Spleen (tissue), 11 donors: Measurements from ENCODE around the gene ANXA11. TPM values are rescaled to one million over a fixed set of nuclear protein-coding genes. Genes with fewer than 3 reads are reported as not detected.
A peak's percentile ranks its signal among the peaks of the same experiment; 100 is the strongest.

Experiments
- DNase-seq: peaks from one replicate; pipeline ENCODE4 v3.0.0-alpha.2; 2020
- H3K27ac ChIP-seq, 8 donors: fragments of 200-600 bp; sonication (generic) in 7 of 8; 1 replicate in 4 of 8; 2 replicates in 4 of 8; pipeline versions ENCODE4 v1.5.0 to v1.8.0; 2016 to 2021; ENCODE audit warnings: inconsistent platforms in 4 of 8, mild to moderate bottlenecking in 4 of 8, moderate library complexity in 1 of 8
- H3K27me3 ChIP-seq, 7 donors: fragments of 200-600 bp; sonication (generic) in 6 of 7; replicated peaks in 1 of 7; 1 replicate in 4 of 7; 2 replicates in 3 of 7; pipeline versions ENCODE4 v1.5.0 to v1.8.0; 2016 to 2021; ENCODE audit warnings: inconsistent platforms in 3 of 7, mild to moderate bottlenecking in 1 of 7
- H3K36me3 ChIP-seq, 6 donors: fragments of 200-600 bp; sonication (generic) in 5 of 6; 1 replicate in 4 of 6; 2 replicates in 2 of 6; pipeline versions ENCODE4 v1.5.0 to v1.8.0; 2016 to 2021; ENCODE audit warnings: inconsistent platforms in 2 of 6
- H3K4me1 ChIP-seq, 6 donors: fragments of 200-600 bp; sonication (generic) in 5 of 6; 1 replicate in 3 of 6; 2 replicates in 3 of 6; pipeline versions ENCODE4 v1.5.0 to v1.8.0; 2016 to 2021; ENCODE audit warnings: inconsistent platforms in 3 of 6
- H3K4me3 ChIP-seq, 8 donors: fragments of 200-600 bp; sonication (generic) in 7 of 8; 1 replicate in 4 of 8; 2 replicates in 4 of 8; pipeline versions ENCODE4 v1.5.0 to v1.8.0; 2016 to 2021; ENCODE audit warnings: inconsistent platforms in 4 of 8, mild to moderate bottlenecking in 4 of 8, moderate library complexity in 2 of 8
- H3K9me3 ChIP-seq, 8 donors: fragments of 200-600 bp; sonication (generic) in 7 of 8; 1 replicate in 4 of 8; 2 replicates in 4 of 8; pipeline versions ENCODE4 v1.5.0 to v1.8.0; 2016 to 2021; ENCODE audit warnings: inconsistent platforms in 4 of 8
- POLR2A ChIP-seq, 3 donors: fragments of 450-650 bp; IDR thresholded peaks; one replicate each; pipeline ENCODE4 v1.5.1; 2017; ENCODE audit warnings: antibody characterized with exemption in 3 of 3, mild to moderate bottlenecking in 1 of 3
- POLR2AphosphoS5 ChIP-seq, 3 donors: sonication (generic); formaldehyde crosslinking; IDR thresholded peaks; one replicate each; pipeline ENCODE4 v1.5.1; 2017; ENCODE audit warnings: antibody characterized with exemption in 3 of 3
- WGBS, 5 donors: extraction: QIAGEN DNeasy Blood & Tissue Kit in 3 of 5; methylation state at CpG; one replicate each; pipeline versions ENCODE4 v1.1.5 to v1.1.7; 2013 to 2018; 5-methylcytosine and 5-hydroxymethylcytosine counted together
- intact Hi-C: fragments of 100-400 bp; cut with DNase I; formaldehyde crosslinking; loops from one replicate; pipeline ENCODE4 v1.15.0; 2023; ENCODE audit warnings: low total_unique reads
- polyA plus RNA-seq, 3 donors: library from polyadenylated mRNA; stranded (reverse); fragments of 200-250 nt; gene quantifications; one replicate each; pipeline ENCODE4 v1.2.1, GENCODE V29; 2013
- total RNA-seq, 7 donors: library from RNA; depleted of rRNA in 3 of 7; stranded (reverse); fragments of >200 nt in 3 of 7; fragmentation: NEBNext Ultra II Directional in 4 of 7; extraction: Animal tissue kit (Norgen Biotek cat#: 25700) in 4 of 7; gene quantifications; one replicate each; pipeline versions ENCODE4 v1.1.0 to v1.2.1, GENCODE V29; 2016 to 2021
- TF ChIP-seq, protein P1 (sequence below), 11 experiments: fragments of 200-600 bp in 7 of 11; fragments of 450-650 bp in 4 of 11; sonication (generic) in 4 of 11; IDR thresholded peaks in 8 of 11; conservative IDR thresholded peaks in 3 of 11; 1 replicate in 7 of 11; 2 replicates in 4 of 11; pipeline versions ENCODE4 v1.4.0 to v1.8.0; 2016 to 2021; ENCODE audit warnings: antibody characterized with exemption in 11 of 11, inconsistent platforms in 4 of 11, mild to moderate bottlenecking in 1 of 11
- donor health status: healthy with polysubstance abuse.
- donor health status: DM: no; HTN: no; CAD: no; lungs with moderate emphysema.
- donor health status: DM: no; HTN: no; CAD: no.
- donor health status: Bipolar disorder and iron deficiency.
- donor health status: healthy.
- donor health status: DM: no; HTN: no; CAD: no.
- donor health status: DM: yes; HTN: yes; CAD: no.

The ANXA11 gene
- total and polyA plus RNA-seq, 10 donors = 89.9 to 201 (median 132) TPM

DNA sequence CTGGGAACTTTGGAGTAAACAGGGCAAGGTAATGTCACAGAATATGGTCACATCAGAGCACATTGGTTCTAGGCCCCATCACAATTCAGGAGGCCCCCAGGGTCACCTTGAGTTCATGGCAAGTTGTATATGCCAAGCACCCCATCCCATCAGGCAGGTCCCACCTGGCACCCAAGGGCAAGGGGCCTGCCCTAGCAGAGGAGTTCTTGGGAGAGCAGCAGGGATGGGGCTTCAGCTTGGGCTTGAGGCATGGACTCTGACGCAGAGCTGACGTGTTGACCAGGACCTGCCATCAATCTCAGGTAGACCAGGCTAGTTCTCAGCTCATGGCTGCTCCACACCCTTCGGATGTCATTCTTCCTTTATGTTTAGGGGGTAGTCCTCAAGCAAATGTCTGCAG is 51.9 kb downstream of the ANXA11 start:
- WGBS, 5 donors = 50 to 96% (median 80%) methylated on average over 2 to 3 of the region's 3 CpGs
- peaks cover 0 to 21% (median 6%) of the 10 kb centered on the region in 6 donors for H3K4me1 ChIP-seq
- intact Hi-C loops = no loop called here

DNA sequence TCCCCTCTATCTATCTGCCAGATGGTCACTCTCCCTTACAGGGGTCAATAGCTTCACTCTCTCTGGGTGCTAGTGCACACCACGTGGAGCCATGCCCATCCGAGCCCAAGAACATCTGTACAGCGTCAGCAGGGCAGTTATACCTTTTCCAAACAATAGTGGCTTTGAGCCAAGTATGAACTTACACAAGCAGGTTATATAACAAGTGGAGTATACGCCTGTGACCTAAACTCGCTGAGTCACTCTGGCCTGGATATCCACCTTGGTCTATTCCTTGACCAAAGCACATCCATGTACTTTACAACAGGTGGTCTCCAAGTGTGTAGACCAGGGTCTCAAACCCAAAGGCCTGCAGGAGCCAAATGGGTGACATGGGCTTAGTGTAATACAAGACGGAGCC is 52.5 kb downstream of the ANXA11 start:
- H3K4me1 ChIP-seq = peaks cover 0 to 14% (median 3%) of the 10 kb centered on the region in 6 donors
- peaks cover 0 to 100% (median 59%) of the 10 kb centered on the region in 6 donors for H3K36me3 ChIP-seq
- no peaks in the 10 kb centered on the region for H3K27me3 ChIP-seq
- H3K9me3 ChIP-seq = peaks cover 0 to 17% (median 8%) of the 10 kb centered on the region in 8 donors
- 88 to 96% (median 91%) methylated on average over 6 of the region's 6 CpGs for WGBS, 5 donors
- no peak overlapping the region for H3K4me3 ChIP-seq
- DNase-seq = no peak
- no peak overlapping the region for H3K27ac ChIP-seq
- intact Hi-C loops = no loop called here
- no peak for TF ChIP-seq POLR2AphosphoS5 (IDR thresholded peaks at IDR 0.05)
- TF ChIP-seq POLR2A (IDR thresholded peaks at IDR 0.05) = no peak
- TF ChIP-seq, protein P1, sequence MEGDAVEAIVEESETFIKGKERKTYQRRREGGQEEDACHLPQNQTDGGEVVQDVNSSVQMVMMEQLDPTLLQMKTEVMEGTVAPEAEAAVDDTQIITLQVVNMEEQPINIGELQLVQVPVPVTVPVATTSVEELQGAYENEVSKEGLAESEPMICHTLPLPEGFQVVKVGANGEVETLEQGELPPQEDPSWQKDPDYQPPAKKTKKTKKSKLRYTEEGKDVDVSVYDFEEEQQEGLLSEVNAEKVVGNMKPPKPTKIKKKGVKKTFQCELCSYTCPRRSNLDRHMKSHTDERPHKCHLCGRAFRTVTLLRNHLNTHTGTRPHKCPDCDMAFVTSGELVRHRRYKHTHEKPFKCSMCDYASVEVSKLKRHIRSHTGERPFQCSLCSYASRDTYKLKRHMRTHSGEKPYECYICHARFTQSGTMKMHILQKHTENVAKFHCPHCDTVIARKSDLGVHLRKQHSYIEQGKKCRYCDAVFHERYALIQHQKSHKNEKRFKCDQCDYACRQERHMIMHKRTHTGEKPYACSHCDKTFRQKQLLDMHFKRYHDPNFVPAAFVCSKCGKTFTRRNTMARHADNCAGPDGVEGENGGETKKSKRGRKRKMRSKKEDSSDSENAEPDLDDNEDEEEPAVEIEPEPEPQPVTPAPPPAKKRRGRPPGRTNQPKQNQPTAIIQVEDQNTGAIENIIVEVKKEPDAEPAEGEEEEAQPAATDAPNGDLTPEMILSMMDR (IDR thresholded peaks at IDR 0.05 in 8 of 11, conservative IDR thresholded peaks at IDR 0.05 in 3 of 11) = no peak

More for the DNA sequence above, 51.9 kb downstream of the ANXA11 start:
- no peak overlapping the region for H3K27ac ChIP-seq
- H3K9me3 ChIP-seq = peaks cover 0 to 17% (median 8%) of the 10 kb centered on the region in 8 donors
- DNase-seq = peak; percentile 58
- H3K27me3 ChIP-seq = no peaks in the 10 kb centered on the region
- no peak overlapping the region for H3K4me3 ChIP-seq
- H3K36me3 ChIP-seq = peaks cover 0 to 100% (median 65%) of the 10 kb centered on the region in 6 donors
- TF ChIP-seq POLR2AphosphoS5 (IDR thresholded peaks at IDR 0.05) = peak; percentile 13 to 24 (median 18)
- TF ChIP-seq, protein P1 (IDR thresholded peaks at IDR 0.05 in 8 of 11, conservative IDR thresholded peaks at IDR 0.05 in 3 of 11) = no peak
- no peak for TF ChIP-seq POLR2A (IDR thresholded peaks at IDR 0.05)

DNA sequence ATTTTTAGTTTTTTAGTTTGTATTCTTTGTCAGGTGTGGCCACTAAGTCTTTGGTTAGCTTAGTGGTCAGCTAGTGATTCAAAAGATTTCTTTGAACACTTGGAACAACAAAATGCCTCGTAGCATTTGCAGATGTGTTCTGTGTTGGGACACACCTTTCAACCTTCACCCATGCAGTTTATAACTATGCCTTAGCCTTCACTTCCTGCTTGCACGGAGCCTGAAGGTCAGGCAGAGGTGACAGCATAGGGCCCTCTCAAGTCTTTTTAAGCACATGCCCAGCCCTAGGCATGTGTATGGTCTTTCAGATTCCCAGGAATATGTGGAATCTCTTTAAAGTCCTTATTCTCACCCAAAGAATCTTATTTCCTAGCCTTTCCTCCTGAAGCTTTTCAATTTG is 55.2 kb downstream of the ANXA11 start:
- intact Hi-C loops = no loop called here
- Histone ChIP-seq H3K36me3 (peaks cover 0 to 78% (median 33%) of the 10 kb centered on the region in 6 donors), H3K9me3 (peaks cover 0 to 17% (median 8%) of the 10 kb centered on the region in 8 donors), H3K27ac (no peak overlapping the region), H3K27me3 (no peaks in the 10 kb centered on the region), H3K4me1 (peaks cover 0 to 7% (median under 1%) of the 10 kb centered on the region in 6 donors), H3K4me3 (no peak overlapping the region)
- no peak for DNase-seq
- 50 to 70% (median 63%) methylated on average over 2 of the region's 2 CpGs for WGBS, 5 donors
- TF ChIP-seq, protein P1 (IDR thresholded peaks at IDR 0.05 in 8 of 11, conservative IDR thresholded peaks at IDR 0.05 in 3 of 11) = no peak
- TF ChIP-seq POLR2AphosphoS5 (IDR thresholded peaks at IDR 0.05) = peak in 1 of 3 donors; percentile 7
- TF ChIP-seq POLR2A (IDR thresholded peaks at IDR 0.05) = no peak

DNA sequence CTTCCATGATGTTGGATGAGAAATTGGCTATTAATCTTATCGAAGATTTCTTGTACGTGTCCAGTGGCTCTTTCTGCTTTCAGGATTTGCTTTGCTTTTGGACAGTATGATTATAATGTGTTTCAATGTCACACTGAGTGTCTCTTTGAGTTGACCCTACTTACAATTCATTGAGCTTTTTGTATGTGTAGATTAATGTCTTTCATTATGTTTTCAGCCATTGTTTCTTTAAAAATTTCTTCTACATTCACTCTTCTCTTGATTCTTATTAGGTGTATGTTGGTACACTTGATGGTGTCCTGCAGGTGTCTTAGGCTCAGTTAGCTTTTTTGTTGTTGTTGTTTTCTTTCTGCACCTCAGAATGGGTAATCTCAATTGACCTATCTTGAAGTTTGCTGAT is 56.2 kb downstream of the ANXA11 start:
- WGBS, 5 donors = 96 to 99% (median 98%) methylated on average over 2 of the region's 2 CpGs
- DNase-seq = no peak
- H3K27me3 ChIP-seq = peaks cover 0 to 3% (median 0%) of the 10 kb centered on the region in 7 donors
- intact Hi-C loops = loop anchor here (5.0 kb wide), 1 partner anchor 68 kb away; no protein-coding TSS in a partner anchor
- peaks cover 5 to 17% (median 11%) of the 10 kb centered on the region in 6 donors for H3K4me1 ChIP-seq
- no peak overlapping the region for H3K4me3 ChIP-seq
- peaks cover 0 to 67% (median 24%) of the 10 kb centered on the region in 6 donors for H3K36me3 ChIP-seq
- peaks cover 0 to 17% (median 8%) of the 10 kb centered on the region in 8 donors for H3K9me3 ChIP-seq
- TF ChIP-seq POLR2AphosphoS5 (IDR thresholded peaks at IDR 0.05) (no peak), POLR2A (IDR thresholded peaks at IDR 0.05) (no peak)
- TF ChIP-seq, protein P1 (IDR thresholded peaks at IDR 0.05 in 8 of 11, conservative IDR thresholded peaks at IDR 0.05 in 3 of 11) = no peak
- no peak overlapping the region for H3K27ac ChIP-seq
